Left ventricle myocardium superior (tissue), 1 donor: ENCODE data around the gene ACOT6. TPM values are rescaled to one million over a fixed set of nuclear protein-coding genes. Genes with fewer than 3 reads are reported as not detected.
A peak's percentile ranks its signal among the peaks of the same experiment; 100 is the strongest.

Experiments used
- ATAC-seq: fragments of 200-7000 bp; cut with Tn5 transposase; one replicate; pipeline ENCODE4 v1.9.1; 2020; ENCODE audit warnings: mild to moderate bottlenecking, moderate library complexity
- DNase-seq: peaks from one replicate; pipeline ENCODE4 v3.0.0-alpha.2; 2020
- intact Hi-C: fragments of 100-400 bp; cut with micrococcal nuclease; formaldehyde crosslinking; loops from one replicate; pipeline ENCODE4 v1.11.0; 2022
- total RNA-seq: library from RNA; stranded (reverse); fragmentation: NEBNext Ultra II Directional; extraction: Animal tissue kit (Norgen Biotek cat#: 25700); gene quantifications from one replicate; pipeline ENCODE4 v1.2.1, GENCODE V29; 2021
- donor health status: DM: no; HTN: yes; CAD: no; lungs with severe emphysema.

ACOT6 gene
- total RNA-seq, 1 donor from 2014 or later, result not detected

DNA sequence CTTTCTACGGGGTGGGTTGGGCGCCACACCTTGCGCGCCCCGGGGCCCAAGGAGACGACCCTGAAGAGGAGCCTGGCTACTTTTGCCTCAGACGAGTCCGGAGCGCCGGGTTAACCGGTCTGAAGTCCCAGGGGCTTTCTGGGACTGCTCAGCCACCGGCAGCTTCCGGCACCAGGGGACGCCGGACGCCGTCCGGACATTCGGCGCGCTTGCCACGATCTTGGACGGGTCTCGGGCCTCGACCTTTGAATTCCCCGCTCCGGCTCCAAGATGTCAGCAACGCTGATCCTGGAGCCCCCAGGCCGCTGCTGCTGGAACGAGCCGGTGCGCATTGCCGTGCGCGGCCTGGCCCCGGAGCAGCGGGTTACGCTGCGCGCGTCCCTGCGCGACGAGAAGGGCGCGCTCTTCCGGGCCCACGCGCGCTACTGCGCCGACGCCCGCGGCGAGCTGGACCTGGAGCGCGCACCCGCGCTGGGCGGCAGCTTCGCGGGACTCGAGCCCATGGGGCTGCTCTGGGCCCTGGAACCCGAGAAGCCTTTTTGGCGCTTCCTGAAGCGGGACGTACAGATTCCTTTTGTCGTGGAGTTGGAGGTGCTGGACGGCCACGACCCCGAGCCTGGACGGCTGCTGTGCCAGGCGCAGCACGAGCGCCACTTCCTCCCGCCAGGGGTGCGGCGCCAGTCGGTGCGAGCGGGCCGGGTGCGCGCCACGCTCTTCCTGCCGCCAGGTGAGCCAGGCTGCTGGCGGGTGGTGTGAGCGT lies 20.4 kb upstream of the ACOT6 start, which contains the start of gene ACOT4:
Gene ACOT4, plus strand, starts transcription at position 184 of the 760 bp plus-strand sequence. Its CDS starts 87 bp downstream, at position 271.
- ATAC-seq (peak; percentile 95), DNase-seq (peak; percentile 63)
- intact Hi-C loops, result no loop called here

DNA sequence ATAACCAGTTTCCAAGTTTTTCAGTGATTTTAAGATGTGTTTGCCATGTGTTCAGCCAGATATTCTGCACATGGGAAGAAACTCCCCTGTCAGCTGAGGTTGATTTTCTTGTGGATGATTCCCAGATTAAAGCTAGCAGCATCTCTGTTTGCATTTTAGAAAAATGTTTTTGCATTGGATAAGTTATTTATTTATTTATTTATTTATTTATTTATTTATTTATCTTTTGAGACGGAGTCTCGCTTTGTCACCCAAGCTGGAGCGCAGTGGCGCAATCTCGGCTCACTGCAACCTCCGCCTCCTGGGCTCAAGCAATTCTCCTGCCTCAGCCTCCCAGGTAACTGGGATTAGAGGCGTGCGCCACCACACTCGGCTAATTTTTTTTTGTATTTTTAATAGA lies 17.8 kb upstream of the ACOT6 start:
- ATAC-seq (no peak), DNase-seq (no peak)
- intact Hi-C loops, result no loop called here

DNA sequence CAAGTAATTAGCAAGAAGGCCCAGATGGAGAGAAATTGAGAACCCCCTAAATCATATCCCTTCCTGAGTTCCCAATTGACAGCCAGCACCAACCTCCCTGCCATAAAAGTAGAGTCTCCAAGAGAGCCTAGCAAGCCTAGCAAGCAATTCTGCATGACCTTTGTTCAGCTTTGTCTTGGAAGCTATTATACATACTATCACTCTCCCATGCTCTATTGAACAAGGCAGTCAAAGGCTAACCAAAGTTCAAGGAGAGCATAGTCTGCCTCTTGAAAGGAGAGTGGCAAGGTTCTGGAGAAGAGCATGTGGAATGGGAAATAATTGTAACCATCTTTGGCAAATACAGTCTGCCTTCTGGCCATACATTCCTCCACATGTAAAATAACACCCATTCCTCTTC lies 12.8 kb upstream of the ACOT6 start:
- ATAC-seq (no peak), DNase-seq (no peak)
- intact Hi-C loops, result no loop called here

DNA sequence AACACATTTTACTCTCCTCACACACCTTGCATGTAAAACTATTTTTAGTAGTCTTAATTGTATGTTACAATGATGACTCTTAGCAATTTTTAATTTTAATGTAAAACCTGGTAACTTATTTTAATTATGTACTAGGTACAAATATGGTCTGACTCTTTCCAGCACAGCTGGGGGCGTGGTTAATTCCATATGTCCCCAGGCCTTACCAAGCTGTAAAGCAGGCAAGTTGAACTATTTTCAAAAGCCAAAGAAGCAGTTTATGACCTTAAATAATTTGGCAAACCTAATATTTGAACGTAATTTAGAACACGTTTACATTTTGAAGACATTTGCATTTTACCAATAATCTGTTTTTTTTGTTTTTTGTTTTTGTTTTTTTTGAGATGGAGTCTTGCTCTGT lies 9.3 kb upstream of the ACOT6 start:
- ATAC-seq (no peak), DNase-seq (no peak)
- intact Hi-C loops, result no loop called here

DNA sequence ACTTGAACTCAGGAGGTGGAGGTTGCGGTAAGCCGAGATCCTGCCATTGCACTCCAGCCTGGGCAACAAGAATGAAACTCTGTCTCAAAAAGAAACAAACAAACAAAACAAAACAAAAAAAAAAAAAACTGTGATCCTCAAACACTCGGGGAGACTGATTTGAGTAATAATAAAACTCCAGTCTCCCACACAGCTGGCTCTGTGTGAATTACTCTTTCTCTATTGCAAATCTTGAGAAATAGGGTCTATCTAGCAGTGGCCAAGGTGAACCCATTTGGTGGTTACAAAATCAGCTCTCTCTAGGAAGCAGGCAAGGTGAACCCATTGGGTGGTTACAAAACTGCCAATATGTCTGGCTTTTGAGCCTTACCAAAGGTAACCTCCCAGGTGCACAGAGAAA lies 6.0 kb upstream of the ACOT6 start:
- no peak for DNase-seq

DNA sequence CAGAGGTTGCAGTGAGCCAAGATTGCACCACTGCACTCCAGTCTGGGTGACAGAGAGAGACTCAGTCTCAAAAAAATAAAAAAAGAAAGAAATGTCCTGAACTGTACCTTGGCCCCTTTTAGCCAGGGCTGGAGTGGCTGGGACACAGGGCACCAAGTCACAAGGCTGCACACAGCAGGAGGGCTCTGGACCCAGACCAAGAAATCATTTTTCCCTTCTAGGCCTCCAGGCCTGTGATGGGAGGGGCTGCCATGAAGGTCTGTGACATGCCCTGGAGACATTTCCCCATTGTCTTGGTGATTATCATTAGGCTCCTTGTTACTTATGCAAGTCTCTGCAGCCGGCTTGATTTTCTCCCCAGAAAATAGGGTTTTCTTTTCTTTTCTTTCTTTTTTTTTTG lies 5.1 kb upstream of the ACOT6 start:
- ATAC-seq, result no peak
- no peak for DNase-seq
- intact Hi-C loops, result no loop called here

More for the DNA sequence above, 6.0 kb upstream of the ACOT6 start:
- intact Hi-C loops, result no loop called here
- ATAC-seq, result no peak

DNA sequence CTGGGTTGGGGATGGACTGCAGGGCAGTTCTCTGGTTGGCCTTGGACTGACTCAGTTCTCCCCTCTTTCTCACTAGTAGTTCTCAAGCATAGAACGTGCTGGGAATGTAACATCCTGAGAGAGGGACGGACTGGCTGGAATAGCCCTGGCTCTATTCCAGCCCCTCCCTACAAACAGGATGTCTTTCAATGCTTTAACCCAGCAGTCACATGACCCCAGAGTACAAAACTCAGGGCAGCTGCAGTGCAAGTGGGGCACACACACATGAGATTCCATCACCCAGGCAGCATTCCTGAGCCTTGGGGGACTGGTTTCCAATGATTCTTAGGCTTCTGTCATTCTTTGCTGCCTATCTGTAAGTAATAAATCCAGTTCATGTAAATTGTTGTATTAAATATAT lies 1.6 kb upstream of the ACOT6 start:
- intact Hi-C loops, result no loop called here
- ATAC-seq (no peak), DNase-seq (no peak)

DNA sequence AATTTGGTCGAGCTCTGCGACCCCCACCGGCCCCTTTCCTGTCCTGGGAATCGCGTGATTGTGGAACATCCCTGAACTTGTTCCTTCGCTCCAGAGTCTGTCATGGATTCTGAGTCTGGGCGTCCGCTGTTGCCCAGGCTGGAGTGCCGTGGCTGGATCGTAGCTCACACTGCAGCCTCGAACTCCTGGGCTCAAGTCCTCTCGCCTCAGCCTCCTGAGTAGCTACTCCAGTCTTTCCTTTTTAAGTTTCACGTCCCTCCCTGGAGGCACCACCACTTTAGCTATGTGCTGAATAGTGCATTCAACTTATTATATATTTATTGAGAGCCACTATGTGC lies 698 bp downstream of the ACOT6 start:
- DNase-seq (no peak), ATAC-seq (peak; percentile 39)
- intact Hi-C loops, result no loop called here

DNA sequence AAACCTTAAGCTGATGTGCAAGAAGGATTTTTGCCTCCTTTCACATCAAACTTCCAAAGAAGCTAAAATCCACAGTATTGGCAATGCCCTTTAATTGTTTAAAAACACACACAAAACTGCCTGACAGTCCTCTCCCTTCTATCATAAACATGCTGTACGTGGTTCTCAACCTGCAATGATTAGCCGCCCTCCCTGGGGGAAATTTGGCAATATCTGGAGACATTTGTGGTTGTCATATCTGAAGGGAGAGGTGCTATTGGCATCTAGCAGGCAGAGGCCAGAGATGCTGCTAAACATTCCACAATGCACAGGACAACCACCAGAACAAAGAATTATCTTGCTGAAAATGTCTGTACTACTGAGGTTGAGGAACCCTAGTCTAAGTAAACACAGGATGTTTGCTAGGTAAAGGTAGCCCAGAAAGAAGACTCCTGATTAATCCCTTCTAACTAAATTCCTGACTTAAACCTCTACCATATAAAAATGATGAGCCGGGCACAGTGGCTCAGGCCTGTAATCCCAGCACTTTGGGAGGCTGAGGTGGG lies 1.2 kb downstream of the ACOT6 start:
- intact Hi-C loops, result no loop called here
- ATAC-seq (no peak), DNase-seq (no peak)

DNA sequence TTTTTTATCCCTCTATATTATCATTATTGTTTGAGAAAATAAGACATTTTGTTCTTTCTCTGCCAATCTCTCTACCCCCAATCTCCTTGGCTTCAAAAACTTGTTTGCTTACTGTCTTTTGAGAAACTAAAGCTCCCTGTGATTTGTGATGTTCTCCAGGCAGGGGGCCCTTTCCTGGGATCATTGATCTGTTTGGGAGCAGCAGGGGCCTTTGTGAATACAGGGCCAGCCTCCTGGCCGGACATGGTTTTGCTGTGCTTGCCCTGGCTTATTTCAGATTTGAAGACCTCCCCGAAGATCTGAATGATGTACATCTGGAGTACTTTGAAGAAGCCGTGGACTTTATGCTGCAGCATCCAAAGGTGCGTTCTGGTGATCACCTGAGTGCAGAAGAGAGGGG lies 4.5 kb downstream of the ACOT6 start:
- ATAC-seq (no peak), DNase-seq (no peak)
- intact Hi-C loops, result no loop called here

DNA sequence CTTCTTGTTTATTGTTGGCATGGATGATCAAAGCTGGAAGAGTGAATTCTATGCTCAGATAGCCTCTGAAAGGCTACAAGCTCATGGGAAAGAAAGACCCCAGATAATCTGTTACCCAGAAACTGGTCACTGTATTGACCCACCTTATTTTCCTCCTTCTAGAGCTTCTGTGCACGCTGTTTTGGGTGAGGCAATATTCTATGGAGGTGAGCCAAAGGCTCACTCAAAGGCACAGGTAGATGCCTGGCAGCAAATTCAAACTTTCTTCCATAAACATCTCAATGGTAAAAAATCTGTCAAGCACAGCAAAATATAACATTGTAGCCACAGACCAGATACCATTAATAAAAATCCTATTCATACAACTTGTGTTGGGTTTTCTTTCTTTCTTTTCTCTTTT lies 7.2 kb downstream of the ACOT6 start:
- intact Hi-C loops, result no loop called here
- ATAC-seq (no peak), DNase-seq (no peak)

DNA sequence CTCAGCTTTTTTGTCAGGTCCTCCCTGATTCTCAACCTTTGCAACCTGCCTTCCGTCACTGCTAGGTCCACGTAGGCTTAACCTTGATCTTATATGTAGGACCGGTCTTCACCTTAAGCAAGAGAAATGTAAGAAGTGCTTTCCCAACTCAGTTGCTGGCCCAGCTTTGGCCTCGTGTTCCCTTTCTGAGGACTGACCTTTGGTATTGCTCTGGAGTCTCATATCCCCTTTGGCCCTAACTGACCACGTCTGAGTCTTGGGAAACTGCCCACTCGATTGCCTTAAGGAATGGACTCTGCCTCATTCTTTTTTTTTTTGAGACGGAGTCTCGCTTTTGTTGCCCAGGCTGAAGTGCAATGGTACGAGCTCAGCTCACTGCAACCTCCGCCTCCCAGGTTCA lies 8.0 kb downstream of the ACOT6 start:
- DNase-seq (no peak), ATAC-seq (no peak)
- intact Hi-C loops, result no loop called here

DNA sequence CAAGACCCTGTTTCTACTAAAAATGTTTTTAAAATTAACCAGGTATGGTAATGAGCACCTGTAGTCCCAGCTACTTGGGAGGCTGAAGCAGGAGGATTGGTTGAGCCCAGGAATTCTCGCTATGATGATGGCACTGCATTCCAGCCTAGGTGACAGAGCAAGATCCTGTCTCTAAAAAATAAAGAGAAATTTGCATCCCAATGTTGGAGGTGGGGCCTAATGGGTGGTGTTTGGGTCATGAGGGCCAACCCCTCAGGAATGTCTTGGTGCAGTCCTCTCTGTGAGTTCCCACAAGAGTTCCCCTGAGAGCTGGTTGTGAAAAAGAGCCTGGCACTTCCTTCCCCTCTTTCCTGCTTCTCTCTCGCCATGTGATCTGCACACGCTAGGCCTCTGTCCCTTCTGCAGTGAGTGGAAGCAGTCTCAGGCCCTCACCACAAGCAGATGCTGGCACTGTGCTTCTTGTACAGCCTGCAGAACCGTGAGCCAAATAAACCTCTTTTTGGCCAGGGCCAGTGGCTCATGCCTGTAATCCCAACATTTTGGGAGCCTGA lies 11.3 kb downstream of the ACOT6 start:
- intact Hi-C loops, result no loop called here
- ATAC-seq (no peak), DNase-seq (no peak)

DNA sequence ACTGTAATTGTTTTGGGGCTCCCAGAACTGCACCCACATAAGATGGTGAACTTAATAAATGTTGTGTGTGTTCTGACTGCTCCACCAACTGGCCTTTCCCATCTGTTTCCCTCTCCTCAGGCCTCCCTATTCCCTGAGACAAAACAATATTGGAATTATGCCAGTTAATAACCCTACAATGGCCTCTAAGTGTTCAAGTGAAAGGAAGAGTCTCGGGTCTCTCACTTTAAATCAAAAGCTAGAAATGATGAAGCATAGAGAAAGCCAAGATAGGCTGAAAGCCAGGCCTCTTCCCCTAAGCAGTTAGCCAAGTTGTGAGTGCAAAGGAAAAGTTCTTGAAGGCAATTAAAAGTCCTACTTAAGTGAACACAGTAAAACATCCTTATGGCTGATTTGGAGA lies 13.4 kb downstream of the ACOT6 start:
- intact Hi-C loops, result no loop called here
- DNase-seq (no peak), ATAC-seq (no peak)

DNA sequence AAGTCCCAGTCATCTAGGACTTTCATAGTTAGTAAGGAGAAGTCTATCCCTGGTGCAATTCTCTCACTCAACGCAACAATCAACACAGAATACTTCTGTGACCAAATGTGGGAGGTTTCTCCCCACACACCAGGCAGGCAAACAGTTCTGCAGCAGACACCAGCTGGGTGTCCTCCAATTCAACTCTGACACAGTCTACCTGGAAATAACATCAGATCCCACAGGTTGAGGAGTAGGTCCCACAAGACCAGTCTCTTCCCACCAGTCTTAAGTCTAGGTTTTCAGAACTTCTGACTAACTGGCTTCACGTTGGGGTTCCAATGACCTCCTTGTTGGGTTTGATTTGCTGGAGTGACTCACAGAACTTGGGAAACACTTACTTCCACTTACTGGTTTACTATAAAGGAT lies 14.8 kb downstream of the ACOT6 start:
- intact Hi-C loops, result no loop called here
- no peak for ATAC-seq
- no peak for DNase-seq

DNA sequence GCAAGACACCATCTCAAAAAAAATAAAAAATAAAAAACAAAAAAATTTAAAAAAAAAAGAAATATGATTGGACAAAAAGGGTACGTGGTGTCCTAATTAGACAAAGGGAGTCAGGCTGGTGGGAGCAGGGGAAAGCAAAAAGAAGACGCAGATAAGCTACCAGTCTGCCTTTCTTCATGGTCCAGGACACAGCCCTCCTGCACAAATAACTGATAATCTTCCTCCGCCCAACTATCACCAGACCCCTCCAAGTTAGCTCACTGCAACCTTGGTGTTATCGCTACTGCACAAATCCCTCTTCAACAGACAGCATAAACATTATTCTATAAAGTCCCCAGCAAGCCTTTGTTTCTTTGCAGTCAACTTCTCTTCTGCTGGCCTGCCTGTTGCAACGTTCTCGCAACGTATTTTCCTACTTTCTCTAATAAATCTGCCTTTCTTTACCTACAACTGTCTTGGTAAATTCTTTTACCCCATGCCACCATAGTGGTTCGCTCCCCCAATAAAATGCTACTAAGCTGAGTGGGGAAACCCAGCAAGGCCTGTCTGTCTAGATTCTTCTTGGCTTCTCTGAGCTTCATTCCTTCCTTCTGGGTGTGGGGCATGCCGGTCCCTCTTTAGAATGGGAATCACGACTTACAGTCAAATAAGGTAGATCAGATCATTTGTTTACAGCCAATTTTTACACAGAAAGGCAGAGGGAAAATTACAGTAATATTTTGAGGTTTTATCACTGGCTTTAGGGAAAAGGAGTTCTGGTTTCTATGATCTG lies 17.9 kb downstream of the ACOT6 start:
- DNase-seq (no peak), ATAC-seq (no peak)
- intact Hi-C loops, result no loop called here

DNA sequence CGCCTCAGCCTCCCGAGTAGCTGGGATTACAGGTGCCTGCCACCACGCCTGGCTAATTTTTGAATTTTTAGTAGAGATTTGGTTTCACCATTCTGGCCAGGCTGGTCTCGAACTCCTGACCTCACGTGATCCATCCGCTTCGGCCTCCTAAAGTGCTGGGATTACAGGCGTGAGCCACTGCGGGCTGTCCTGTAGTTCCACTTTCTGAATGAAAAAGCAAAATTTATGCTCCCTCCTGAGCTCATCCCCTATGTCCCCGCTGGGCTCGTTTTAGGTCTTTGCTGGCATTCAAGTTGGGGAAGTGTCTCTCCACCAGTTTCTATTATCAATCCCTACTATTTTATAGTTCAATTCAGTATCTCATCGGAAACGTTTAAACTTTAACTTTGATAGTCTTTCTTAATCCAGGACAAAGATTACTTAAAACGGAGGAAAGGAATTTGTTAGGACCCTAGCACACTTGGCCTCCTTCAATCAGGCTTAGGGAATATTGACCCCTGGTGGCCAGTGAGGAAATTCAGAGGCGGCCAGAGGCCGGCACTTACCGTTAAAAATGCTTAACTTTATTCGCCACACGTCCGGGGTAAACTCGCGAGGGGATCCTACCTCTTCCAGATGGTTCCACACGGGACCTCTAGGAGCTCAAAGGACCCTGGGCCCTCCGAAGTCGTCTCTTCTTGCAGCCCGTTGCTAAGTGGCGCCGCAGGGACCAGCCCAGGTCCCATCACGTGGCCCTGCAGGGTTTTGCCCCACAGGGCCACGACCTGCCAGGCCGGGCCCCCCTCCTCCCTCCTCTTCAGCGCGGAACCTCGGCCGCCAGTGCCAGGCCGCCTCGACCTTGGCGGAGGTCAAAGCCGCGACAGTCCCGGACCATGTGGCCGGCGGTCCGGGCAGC lies 21.0 kb downstream of the ACOT6 start:
- intact Hi-C loops, result no loop called here
- DNase-seq (peak; percentile 72), ATAC-seq (peak; percentile 91)

DNA sequence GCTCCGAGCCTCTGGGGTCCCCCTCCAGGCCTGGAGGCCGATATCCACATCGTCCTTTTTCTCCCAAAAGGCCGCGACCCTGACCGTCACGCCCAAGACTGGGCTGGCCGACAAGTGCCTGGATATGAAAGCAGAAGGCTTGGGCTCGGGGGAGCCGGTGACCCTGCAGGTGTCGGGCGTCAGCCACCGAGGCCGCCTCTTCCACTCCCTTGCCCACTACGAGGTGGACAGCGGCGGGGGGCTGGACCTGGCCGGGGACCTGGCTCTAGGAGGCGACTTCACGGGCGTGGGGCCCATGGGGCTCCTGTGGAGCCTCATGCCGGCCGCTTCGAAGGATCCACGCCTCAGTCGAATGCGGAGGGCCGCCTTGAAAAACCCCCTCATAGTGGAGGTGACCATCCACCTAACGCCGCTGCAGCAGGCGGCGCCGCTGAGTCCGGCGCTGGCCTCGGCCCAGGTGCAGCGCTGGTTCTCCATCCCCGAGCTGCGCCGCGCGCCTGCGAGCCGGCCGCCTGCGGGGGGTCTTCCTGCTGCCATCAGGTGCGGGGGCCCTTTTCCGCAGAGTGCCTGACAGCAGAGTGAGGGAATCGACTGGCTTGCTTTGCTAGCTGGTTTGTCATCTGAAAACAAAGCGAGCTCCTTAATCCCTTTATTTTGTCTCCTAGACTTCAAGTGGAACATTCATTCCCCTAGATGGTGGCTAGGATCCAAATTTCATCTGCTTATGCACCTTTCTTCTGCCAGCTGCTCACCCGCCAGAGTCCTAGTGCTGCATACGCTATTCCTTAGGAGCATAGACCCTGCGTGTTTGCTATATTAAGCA lies 21.9 kb downstream of the ACOT6 start:
- ATAC-seq (peak; percentile 90), DNase-seq (peak; percentile 66)
- intact Hi-C loops, result no loop called here
